Measurements from ENCODE around the gene PSMG4.
A peak's percentile ranks its signal among the peaks of the same experiment; 100 is the strongest.

The PSMG4 gene

GRCh38 chr6:3291987-3292386 is 33.2 kb downstream of the PSMG4 start:
- DNase-seq = no peak

- peak; percentile 49 for DNase-seq
These were observed 33.9 kb downstream of the PSMG4 start for GRCh38 chr6:3292431-3293197.

- DNase-seq = peak; percentile 53
These were observed 34.8 kb downstream of the PSMG4 start for GRCh38 chr6:3293271-3294155.

- peak; percentile 17 for DNase-seq
These were observed 35.6 kb downstream of the PSMG4 start for GRCh38 chr6:3294396-3294795.

GRCh38 chr6:3294921-3295871 is 36.4 kb downstream of the PSMG4 start:
- DNase-seq = peak; percentile 49

- DNase-seq = peak; percentile 28
These were observed 37.3 kb downstream of the PSMG4 start for GRCh38 chr6:3296078-3296477.

- peak; percentile 45 for DNase-seq
These were observed 37.8 kb downstream of the PSMG4 start for GRCh38 chr6:3296537-3296936.

- peak; percentile 28 for DNase-seq
These were observed 38.3 kb downstream of the PSMG4 start for GRCh38 chr6:3297006-3297405.

- peak; percentile 28 for DNase-seq
These were observed 39.2 kb downstream of the PSMG4 start for GRCh38 chr6:3297909-3298308.

GRCh38 chr6:3299221-3299620 is 40.5 kb downstream of the PSMG4 start:
- no peak for DNase-seq

GRCh38 chr6:3301506-3301905 is 42.8 kb downstream of the PSMG4 start:
- no peak for DNase-seq

GRCh38 chr6:3303795-3304411 is 45.2 kb downstream of the PSMG4 start:
- DNase-seq = no peak

- DNase-seq = no peak
These were observed 45.9 kb downstream of the PSMG4 start for GRCh38 chr6:3304500-3305215.

- no peak for DNase-seq
These were observed 46.4 kb downstream of the PSMG4 start for GRCh38 chr6:3305216-3305565.

- DNase-seq = no peak
These were observed 47.1 kb downstream of the PSMG4 start for GRCh38 chr6:3305831-3306230.

GRCh38 chr6:3306848-3307247 is 48.1 kb downstream of the PSMG4 start:
- DNase-seq = no peak

GRCh38 chr6:3307436-3307835 is 48.7 kb downstream of the PSMG4 start:
- DNase-seq = no peak

GRCh38 chr6:3308106-3308505 is 49.4 kb downstream of the PSMG4 start:
- no peak for DNase-seq

GRCh38 chr6:3309391-3310050 is 50.8 kb downstream of the PSMG4 start:
- DNase-seq = no peak

- DNase-seq = no peak
These were observed 51.3 kb downstream of the PSMG4 start for GRCh38 chr6:3310051-3310448.

GRCh38 chr6:3310703-3311102 is 52.0 kb downstream of the PSMG4 start:
- DNase-seq = no peak
